A549 (cell line): ENCODE data around the gene PHOX2A.

Experiments
- CEBPB ChIP-seq, 2 experiments: fragments of >200 bp in 1 of 2; sonication (Bioruptor Twin) in 1 of 2; formaldehyde crosslinking in 1 of 2; IDR thresholded peaks; 2 replicates each; pipeline ENCODE4 v1.6.1; 2012 to 2016
- CTCF ChIP-seq: fragments of >200 bp; sonication (Bioruptor Twin); formaldehyde crosslinking; IDR thresholded peaks from 3 replicates; pipeline ENCODE4 v1.5.1; 2016
- EP300 ChIP-seq, 2 experiments: fragments of >200 bp; sonication (Bioruptor Twin); formaldehyde crosslinking; IDR thresholded peaks; 2 replicates in 1 of 2; 3 replicates in 1 of 2; pipeline ENCODE4 v1.6.1; 2016 to 2017
- FOSL2 ChIP-seq, 2 experiments: fragments of 450-650 bp in 1 of 2; fragments of >200 bp in 1 of 2; sonication (Bioruptor Twin) in 1 of 2; formaldehyde crosslinking; IDR thresholded peaks; 2 replicates each; pipeline versions ENCODE4 v1.5.0 to v1.6.1; 2016 to 2020; ENCODE audit warnings: mild to moderate bottlenecking in 1 of 2, moderate library complexity in 1 of 2
- KDM5A ChIP-seq: fragments of 200-600 bp; sonication (generic); IDR thresholded peaks from 2 replicates; pipeline ENCODE4 v1.6.1; 2016; ENCODE audit warnings: antibody characterized with exemption, mild to moderate bottlenecking
- NPAS2 ChIP-seq: fragments of 250-450 bp; sonication (Bioruptor Pico); IDR thresholded peaks from 2 replicates; pipeline ENCODE4 v1.8.0; 2022; ENCODE audit warnings: mild to moderate bottlenecking, moderate library complexity, borderline replicate concordance
- POLR2A ChIP-seq: IDR thresholded peaks from 2 replicates; pipeline ENCODE4 v1.6.1; 2012; ENCODE audit warnings: mild to moderate bottlenecking, low read length
- POLR2AphosphoS2 ChIP-seq: conservative IDR thresholded peaks from 2 replicates; pipeline ENCODE4 v1.6.1; 2012; ENCODE audit warnings: low read length, improper control_type of control experiment, inconsistent platforms
- REST ChIP-seq: fragments of 200-600 bp; sonication (generic); IDR thresholded peaks from 2 replicates; pipeline ENCODE4 v1.6.1; 2016; ENCODE audit warnings: antibody characterized with exemption, mild to moderate bottlenecking, moderate library complexity
- ZNF302 ChIP-seq: fragments of 250-450 bp; sonication (Bioruptor Pico); IDR thresholded peaks from 2 replicates; pipeline ENCODE4 v1.9.0; 2021; ENCODE audit warnings: inconsistent platforms, mild to moderate bottlenecking, moderate library complexity

- TF ChIP-seq CTCF (no peak), EP300 (IDR thresholded peaks at IDR 0.05) (no peak), REST (no peak), POLR2AphosphoS2 (no peak), POLR2A (no peak), CEBPB (IDR thresholded peaks at IDR 0.05) (no peak), ZNF302 (no peak), KDM5A (no peak), FOSL2 (IDR thresholded peaks at IDR 0.05) (no peak), FOSL2 (CRISPR knock-in tag; IDR thresholded peaks at IDR 0.05) (no peak), NPAS2 (no peak)
These were observed 10.0 kb downstream of the PHOX2A start for GRCh38 chr11:72233773-72234513.
